Stimulated activated CD4-positive, alpha-beta T cell treated with anti-CD3 and anti-CD28 coated beads, Interleukin-2, amount 100 ng/mL, for 48 hours (primary cell): ENCODE data around the gene PTGFRN.

Source experiments
- DNase-seq, 2 donors: peaks; one replicate each; pipeline ENCODE4 v3.0.0-alpha.2; 2020

Gene PTGFRN

DNA sequence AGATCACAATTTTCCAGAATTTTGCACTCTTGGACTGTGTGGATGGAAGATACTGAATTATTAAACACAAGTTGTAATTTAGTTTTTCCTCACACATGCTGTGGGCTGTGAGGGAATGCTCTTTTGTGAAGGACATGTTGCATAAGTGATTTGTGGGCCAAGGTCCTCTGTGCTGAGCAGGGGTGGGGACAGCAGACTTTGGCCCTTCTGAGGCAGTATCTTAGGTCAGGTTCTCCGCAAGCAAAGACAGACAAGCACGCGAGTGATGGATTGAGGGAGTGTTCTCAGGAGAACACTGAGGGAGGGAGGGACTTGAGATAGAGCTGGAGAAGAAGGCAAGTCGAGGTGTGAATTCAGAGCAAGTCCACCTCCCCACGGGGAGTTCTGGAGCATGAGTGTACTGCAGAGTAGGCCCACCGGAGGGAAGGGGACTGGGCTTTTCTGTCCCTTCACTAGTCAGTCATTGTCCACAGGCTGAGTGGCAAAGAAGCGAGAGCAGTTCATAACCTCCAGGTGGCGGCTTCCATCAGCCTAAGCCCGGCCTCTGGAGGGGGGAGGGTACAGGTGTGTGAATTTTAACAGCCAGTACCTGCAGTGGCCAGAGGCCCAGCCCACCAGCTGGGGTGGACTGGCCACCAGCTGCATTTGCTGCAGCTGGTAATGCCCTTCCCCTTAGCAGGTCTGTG lies 72.7 kb downstream of the PTGFRN start:
- no peak for DNase-seq

DNA sequence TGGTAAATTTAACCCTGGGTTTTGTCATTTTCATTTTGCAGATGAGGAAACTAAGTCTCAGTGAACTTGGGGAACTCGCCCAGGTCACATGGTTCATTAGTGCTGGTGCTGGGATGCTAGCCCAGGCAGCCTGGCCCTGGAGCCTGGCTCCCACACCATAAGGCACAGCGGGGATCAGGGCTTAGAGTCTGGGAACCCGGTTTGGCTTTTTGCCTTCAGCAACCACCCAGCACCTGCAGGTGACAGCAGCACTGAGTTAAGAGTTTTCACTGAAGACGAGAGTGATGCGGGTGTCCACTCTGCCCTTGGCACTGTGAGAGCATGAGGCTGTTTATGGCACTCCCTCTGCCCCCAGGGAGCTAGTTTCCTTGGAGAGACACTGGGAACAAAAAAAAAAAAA lies 73.4 kb downstream of the PTGFRN start:
- no peak for DNase-seq

DNA sequence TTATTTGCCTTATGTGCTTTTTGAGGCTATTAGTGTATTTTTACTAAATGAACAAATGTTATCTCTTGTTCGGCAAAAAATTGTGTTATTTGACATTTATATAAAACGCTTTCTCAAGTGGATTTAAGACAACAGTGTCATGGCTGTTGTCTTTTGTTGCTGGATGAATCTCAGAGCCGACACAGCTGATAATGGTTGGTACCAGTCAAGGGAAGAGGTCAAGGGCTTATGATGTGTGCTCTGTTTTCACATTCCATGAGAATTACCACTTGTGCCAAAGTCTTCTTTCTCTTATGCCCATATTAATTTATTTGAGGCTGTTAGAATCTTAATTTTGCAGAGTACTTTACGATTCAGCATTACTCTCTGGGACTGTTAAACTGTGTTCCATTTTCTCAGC lies 74.0 kb downstream of the PTGFRN start:
- no peak for DNase-seq

DNA sequence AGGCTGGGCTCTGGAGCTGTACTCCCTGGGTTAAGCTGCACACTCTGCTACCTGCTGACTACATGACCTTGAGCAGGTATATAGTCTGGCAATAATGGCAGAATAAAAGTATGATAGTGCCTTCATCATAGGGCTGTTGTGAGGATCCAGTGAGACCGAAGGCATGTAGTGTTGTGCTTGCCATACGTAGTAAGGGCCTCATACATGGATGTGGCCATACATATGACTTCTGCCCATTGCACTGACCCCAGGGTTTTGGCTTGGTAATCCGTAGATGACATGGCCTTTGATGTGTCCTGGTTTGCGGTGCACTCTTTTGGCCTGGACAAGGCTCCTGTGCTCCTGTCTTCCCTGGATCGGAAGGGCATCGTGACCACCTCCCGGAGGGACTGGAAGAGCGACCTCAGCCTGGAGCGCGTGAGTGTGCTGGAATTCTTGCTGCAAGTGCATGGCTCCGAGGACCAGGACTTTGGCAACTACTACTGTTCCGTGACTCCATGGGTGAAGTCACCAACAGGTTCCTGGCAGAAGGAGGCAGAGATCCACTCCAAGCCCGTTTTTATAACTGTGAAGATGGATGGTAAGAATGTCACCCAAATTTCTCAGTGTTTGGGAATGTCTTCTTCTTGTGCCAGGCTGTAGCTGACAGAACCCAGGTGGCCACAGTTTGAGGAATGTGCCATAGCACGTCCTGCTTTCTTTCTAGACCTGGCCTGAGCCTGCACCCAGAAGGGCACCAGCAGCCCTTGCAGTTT lies 74.9 kb downstream of the PTGFRN start:
- no peak for DNase-seq

DNA sequence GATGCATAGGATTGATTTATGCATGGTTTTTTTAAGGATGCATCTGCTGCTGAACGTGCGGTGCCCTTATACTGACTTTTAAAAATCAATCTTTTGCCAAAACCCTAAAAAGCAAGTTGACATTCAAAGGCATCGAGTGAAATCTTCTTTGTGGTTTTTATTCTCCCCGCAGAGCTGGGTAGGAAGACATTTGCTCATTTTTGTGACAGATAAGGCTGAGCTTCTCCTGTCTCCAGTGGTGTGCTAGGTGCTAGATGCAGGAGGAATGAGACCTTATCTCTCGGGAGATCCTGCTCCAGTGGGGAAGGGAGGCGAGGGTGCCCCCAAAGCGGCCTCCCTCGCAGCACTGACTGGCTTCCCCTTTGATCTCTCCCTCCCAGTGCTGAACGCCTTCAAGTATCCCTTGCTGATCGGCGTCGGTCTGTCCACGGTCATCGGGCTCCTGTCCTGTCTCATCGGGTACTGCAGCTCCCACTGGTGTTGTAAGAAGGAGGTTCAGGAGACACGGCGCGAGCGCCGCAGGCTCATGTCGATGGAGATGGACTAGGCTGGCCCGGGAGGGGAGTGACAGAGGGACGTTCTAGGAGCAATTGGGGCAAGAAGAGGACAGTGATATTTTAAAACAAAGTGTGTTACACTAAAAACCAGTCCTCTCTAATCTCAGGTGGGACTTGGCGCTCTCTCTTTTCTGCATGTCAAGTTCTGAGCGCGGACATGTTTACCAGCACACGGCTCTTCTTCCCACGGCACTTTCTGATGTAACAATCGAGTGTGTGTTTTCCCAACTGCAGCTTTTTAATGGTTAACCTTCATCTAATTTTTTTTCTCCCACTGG lies 76.9 kb downstream of the PTGFRN start:
- peak in 1 of 2 donors; percentile 44 for DNase-seq

DNA sequence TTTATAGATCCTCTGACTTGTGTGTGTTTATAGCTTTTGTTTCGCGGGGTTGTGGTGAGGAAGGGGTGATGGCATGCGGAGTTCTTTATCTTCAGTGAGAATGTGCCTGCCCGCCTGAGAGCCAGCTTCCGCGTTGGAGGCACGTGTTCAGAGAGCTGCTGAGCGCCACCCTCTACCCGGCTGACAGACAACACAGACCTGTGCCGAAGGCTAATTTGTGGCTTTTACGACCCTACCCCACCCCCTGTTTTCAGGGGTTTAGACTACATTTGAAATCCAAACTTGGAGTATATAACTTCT lies 77.5 kb downstream of the PTGFRN start:
- DNase-seq: peak; percentile 46 to 59

DNA sequence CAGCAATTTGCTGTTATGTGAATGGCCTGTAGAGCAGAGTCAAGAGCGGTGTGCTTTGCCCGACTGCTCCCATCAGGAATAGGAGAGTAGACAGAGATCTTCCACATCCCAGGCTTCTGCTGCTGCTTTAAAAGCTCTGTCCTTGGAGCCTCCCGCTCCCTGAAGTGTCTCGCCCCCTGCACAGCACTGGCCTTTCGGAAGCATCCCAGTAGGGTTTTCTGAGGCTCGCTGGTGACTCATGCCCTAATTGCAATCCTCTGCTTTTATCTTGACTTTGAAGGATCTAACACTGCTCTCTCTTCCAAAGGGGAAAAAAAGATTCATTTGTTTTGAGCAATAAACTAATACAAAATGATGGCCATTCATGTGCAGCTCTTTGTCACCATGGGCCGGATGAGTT lies 78.5 kb downstream of the PTGFRN start:
- DNase-seq: no peak

DNA sequence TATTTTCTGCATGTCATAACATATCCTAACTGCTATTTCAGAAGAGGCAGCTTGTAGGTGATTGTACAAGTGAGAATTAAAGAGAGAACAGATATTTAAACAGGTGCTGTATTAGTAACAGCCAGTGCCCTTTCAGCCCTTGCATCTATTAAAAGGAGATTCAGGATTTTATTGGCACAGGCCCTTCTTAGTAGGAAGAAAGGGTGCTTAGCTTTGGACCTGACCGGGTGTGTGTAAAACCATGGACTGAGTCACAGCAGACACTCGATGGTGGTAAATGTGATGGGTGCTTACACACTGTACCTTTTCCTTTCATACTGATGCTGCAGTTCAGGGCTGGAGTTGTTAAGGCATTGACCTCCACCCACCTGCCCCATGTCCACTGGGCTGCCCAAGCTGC lies 79.2 kb downstream of the PTGFRN start:
- no peak for DNase-seq

DNA sequence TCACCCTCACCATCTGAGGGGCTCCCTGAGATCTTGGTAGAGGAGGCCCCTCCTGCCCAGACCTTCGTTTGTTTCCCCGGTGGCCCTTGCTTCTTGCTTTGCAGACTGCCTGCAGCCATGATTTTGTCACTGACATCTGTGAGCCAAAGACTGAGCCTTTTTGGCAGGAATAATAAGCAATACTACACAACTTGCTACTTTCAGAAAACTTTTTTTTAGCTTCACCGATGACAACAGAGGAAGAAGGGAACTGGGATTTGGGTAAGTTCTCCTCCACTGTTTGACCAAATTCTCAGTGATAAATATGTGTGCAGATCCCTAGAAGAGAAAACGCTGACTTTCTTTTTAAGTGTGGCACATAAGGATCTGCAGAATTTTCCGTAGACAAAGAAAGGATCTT lies 80.1 kb downstream of the PTGFRN start:
- DNase-seq: no peak

DNA sequence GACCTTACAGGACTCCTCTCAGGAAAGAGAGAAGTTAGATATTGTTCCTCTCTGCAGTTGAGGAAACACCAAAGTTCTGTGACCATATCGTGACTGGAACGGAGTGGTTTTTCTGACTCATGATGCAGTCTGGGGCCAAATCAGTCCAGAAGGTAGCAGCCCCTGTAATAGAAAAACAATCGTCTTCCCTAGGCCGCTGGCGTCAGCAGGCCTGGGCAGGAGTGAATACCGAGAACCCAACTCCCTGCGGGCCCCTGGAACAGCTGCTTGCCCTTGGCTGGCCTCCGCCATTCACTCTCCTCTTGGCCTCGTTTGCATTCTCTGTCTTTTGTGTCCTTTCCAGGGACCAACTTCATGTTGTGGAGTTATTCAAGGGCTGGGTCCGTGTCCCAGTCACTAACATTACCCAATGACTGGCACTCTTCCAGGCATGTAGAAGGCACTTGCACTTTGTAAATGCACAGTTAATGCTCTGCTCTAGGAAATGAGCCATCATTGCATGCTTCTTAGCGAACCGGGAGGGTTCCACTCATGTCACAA lies 81.0 kb downstream of the PTGFRN start:
- DNase-seq: no peak

DNA sequence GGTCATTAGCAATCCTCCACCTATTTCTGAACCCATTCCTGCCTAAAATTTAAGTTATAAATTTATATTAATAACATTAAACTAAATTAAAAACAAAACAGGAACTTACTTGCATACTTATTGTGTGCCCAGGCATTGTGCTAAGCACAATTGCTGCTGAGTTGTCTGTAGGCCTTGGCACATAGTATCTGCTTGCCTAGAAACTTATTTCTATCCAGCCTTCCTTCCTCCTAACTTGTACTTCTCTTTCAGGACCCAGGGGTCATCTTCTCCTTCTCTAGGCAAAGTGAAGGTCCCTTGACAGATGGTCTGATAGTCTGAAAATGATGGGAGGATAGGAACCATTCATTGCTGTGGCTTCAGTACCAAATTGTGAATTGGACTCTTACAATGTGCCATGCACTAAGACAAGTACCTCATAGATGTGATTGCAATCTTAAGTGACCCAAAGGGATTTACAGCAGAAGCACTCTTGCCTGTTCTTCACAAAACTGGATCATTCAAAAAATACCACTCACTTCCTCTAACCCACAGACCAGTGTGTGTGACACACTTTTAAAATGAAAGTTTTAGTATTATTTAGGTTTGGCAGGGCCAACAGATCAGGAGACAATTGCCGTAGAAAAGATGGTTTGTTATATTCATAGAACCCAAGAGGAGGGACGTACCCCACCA lies 81.6 kb downstream of the PTGFRN start:
- no peak for DNase-seq

DNA sequence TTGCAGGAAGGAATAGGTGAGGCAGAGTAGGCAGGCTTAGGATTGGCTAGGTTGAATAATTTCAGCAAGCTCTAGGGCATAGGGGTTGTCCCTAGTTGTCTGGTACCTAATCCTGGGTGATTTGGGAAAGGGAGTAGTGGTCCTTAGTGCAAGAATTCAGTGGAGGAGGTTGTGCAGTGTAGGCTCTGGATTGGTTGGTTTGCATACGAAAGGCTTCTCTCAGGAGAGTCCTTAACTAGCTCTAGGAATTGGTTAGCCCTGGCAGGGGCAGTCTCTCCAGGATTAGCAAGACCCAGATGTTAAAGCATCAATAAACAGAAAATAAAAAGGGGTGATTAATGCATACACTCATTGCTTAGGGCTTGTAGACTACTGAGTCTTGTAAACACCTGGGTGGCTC lies 82.2 kb downstream of the PTGFRN start:
- DNase-seq: no peak

DNA sequence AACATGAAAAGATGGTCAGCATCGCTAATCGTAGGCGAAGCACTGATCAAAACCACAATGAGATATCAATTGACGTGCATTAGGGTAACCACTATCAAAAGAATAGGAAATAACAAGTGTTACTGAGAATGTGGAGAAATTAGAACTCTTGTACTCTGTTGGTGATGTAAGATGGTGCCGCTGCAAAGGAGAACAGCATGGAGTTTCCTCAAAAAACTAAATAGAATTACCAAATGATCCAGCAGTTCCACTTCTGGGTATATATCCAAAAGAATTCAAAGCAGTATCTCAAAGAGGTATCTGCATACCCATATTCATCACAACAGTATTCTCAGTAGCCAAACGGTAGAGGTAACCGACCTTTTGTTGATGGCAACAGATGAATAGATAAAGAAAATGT lies 83.6 kb downstream of the PTGFRN start:
- no peak for DNase-seq

DNA sequence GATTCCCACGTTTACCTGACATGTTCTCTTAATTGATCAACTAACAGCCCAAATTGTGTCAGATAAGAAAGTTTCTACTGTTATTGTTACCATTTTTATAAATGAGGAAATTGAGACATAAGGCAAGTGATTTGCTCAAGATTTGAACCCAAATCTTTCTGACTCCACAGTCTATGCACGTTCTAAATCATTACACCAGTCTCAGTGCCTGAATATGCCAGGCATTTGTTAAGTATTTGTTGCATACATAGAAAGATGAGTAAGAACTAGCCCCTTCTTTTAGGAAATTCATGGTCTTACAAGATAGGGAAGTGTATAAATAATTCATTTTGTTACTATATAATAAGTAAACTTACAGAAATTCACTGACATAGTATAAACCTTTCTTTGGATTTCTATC lies 84.7 kb downstream of the PTGFRN start:
- no peak for DNase-seq

DNA sequence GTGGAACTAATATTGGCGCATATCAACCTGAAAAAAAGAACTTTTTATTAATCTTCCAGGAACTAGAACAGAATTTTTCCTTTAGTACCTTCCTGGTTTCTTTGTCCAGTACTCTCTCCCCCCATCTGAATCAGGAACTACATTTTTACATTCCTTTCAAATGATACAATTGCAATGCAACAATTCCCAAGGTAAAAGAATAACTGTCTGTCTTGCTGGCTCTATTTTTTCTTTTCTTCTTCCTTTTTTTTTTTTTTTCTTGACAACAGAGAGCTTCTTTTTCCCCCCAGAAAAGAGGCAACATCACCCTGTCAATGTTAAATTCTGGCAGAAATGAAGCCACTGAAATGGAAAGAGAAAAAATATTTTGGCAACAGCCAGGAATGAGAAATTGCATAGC lies 87.3 kb downstream of the PTGFRN start:
- no peak for DNase-seq

DNA sequence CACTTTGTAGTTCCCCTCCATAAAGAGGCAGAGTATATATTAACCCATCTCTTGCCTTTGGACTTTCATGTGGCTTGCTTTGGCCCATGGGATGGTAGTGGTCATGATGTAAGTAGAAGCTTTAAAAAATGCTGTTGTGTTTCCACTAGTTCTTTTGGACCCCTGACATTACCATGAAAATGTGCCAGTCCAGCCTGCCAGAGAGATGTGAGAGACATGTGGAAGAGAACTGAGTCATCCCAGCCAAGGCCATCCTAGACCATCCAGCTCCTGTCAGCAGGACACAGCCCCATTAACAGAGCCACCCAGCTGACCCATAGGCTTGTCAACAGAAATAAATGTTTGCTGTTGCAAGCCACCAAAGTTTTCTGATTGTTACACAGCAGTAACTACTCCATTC lies 87.9 kb downstream of the PTGFRN start:
- DNase-seq: no peak

DNA sequence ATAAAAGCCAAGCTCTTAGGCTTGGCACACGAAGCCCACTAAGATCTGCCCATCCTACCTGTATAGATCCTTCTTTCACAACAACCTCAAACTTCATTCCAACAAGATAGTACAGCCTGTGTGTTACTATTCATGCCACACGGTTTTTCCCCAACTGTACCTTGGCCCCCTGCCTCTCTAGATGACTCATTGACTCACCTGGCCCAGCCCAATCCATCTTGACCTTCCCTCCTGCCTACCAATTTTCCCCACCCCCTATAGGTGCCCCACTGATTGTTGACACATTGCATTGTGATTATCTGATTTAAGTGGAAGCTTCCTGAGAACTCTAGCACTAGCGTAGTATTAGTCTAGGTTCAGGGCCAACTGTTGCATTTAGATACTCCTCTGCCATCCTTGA lies 89.9 kb downstream of the PTGFRN start:
- no peak for DNase-seq

DNA sequence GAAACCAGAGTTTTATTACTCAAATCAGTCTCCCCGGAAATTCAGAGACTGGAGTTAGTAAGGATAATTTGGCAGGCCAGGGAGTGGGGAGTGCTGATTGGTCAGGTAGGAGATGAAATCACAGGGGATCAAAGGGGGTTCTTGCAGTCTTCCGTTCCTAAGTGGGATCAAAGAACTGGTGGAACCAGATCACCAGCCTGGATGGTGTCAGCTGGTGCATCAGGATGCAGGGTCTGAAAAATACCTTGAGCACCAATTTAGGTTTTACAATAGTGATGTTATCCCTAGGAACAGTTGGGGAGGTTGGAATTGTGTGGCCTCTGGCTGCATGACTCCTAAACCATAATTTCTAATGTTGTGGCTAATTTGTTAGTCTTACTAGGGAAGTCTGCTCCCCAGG lies 90.4 kb downstream of the PTGFRN start:
- DNase-seq: no peak

DNA sequence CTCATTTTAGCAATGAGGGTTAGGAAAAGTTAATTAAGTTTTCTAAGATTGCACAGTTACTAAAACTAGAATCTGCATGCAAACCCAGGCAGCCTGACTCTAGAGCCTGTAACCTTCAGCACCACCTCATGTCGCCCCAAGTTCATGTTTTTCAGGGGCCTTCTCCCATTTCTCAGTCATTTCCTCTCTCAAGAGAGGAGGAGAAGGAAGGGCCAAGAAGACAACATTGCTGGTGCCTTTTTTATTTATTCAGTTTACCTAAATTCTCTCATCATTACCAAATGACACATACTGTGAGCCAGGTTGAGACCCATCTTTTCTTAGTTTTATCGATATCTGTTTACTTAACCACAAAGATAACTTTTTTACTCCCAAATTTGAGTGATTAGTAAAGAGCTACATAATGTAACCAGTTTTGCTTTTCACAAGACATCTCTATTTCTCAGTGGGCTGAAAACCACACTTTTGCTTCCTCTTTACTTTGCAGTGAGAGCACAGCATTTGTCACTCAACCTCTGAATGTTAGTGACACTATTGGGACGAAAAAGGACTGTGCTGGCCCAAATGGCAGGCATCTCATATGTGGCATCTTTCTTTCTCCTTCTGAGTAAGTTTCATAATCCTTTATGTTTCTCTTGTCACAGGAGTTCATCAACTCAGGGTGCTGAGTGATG lies 91.7 kb downstream of the PTGFRN start, which contains the start of gene CD101:
Gene CD101 (plus strand): TSS at position 507 of the 674 bp plus-strand sequence. CDS start 58 bp downstream, at position 565.
- DNase-seq: peak; percentile 22 to 40

DNA sequence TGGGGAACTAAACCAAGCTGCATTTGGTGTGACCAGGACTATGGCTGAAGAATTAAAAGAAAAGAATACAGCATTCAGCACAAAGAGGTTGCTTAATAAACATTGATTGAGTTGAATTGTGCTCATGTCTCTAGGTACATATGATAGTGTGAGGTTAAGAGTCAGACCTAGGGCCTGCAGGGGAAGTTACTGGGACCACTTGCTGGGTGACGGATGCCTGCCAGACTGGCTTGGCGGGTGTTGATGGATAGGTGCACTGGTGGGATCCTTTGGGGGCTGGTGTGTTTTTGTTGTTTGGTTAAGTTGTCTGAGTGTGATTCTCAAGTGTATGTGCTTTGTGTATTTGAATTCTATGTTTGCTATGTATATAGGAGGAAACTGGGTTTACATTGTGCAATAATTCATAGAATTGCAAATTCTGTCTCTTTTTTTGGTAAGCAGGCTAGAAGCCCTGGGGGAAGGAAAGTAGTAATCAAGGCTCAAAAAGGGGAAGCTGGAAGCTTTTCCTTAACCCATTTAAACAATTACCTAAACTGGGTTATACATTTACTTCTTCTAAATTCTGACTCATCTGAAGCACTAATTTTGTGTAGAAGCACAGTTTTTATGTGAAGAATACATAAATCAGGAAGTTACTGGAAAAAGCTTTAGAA lies 93.6 kb downstream of the PTGFRN start:
- DNase-seq: no peak

DNA sequence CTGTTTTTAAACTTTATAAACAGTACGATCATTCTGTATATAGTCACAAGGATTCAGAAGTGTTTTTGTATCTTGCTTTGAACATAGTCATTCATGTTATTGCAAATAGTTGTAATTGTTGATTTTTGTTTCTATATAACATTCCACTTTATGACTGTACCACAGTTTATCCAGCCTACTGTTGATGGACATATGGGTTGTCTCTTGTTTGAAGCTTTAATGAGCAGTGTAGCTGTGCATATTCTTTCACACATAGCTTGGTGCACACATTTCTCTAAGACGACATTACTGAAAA lies 98.0 kb downstream of the PTGFRN start:
- DNase-seq: no peak

DNA sequence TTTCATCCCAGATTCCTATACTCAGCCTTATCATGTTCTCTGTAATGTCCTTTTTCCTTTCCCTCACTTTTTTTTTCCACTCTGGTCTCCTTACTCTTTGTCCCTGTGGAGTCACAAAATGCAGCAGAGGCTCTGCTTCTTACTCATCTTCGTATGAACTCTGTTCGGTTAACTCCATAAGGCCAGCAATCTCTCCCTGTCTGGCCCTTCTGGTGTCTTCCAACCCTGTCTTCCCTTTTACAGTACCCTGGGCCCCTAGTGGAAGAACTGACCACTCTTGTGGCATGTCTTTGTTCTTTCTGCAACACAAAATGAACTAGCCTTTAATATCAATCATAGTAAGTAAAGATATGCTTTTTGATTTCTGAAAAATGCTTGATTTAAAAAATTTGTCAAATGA lies 98.9 kb downstream of the PTGFRN start:
- DNase-seq: no peak
